HS-27A (cell line): ENCODE measurements around the gene GLI3.

Experiments used
- DNase-seq: peaks from one replicate; pipeline ENCODE4 v3.0.0-alpha.2; 2012; ENCODE audit warnings: low read depth, missing footprints

Gene GLI3

DNA sequence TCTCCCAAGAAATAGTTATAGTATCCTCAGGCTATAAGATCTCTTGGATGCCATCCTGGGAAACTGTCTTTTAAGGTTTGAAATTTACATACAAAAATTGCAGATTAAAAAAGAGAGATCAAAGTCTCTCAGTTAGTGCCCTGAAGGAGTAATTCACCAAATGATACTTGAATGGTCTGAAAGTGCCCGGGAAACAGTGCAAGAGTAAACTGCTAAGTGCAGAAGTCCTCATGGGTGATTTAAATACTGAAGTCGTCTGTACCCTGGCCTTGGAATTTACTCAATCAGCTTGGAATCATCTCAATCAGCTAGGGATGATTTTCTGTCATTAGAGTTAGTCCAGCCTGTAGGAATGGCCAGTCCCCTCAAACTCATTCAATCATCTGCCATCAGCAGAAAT, 155.3 kb downstream of the GLI3 start:
- no peak for DNase-seq

GRCh38 chr7:42080841-42081586, 156.0 kb downstream of the GLI3 start:
- no peak for DNase-seq

GRCh38 chr7:42077271-42078135, 159.5 kb downstream of the GLI3 start:
- DNase-seq = no peak

DNA sequence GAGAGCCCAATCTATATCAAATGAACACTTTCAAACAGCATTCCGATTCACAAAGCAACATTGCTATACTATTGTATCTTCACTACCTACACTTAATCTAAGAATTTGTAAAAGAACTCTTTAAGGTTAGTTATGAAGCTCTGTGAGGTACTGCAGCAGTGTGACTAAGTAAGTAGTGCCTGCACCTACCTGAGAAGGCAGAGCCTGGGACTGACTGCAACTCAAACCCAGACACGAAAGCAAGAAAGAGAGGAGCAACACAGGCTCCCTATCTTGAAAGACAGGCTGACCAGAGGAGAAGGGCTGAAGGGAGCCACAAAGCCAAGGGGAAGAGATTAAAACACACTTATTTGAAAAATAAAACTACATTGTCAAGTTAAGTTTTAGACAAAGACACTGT, 160.1 kb downstream of the GLI3 start:
- no peak for DNase-seq

DNA sequence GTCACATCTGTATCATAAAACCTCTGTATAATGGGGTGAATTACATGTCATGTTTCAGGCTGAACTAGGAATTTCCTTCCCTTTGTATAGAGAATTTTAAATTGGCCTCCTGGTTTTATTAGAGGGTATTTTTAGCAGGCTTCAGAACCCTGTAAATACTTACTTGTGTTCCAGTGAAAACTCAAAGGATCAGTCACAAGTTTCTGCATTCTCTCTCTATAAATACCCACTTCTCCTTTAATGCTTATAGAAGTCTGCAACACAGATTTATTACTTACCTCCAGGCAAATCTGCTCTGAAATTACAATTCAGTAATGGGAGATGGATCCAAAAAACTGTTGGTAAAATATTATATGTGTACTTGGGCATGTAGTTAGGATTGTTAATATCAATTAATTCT, 161.6 kb downstream of the GLI3 start:
- DNase-seq = no peak

DNA sequence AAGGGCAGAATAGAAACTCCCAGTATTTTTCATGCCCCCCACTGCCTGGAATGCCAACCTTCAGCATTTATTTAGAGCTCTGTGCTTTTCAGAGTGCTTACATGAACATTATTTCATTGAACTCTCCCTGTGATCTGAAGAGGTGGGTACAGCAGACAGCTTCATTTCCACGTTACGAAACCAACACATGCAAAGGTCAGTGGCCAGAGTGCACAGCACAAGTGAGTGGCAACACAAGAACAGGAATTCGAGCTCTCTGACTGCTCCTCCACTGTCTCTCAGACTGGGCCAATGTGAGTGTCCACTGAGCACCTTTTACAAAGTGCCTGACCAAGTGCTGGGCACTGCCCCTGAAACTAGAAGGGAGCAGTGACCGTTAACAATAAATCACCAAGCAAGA, 162.9 kb downstream of the GLI3 start:
- DNase-seq = no peak

GRCh38 chr7:42071372-42072261, 165.4 kb downstream of the GLI3 start:
- no peak for DNase-seq

GRCh38 chr7:42070068-42070467, 166.9 kb downstream of the GLI3 start:
- no peak for DNase-seq

GRCh38 chr7:42069590-42069989, 167.4 kb downstream of the GLI3 start:
- no peak for DNase-seq

- no peak for DNase-seq
These were observed 168.3 kb downstream of the GLI3 start for GRCh38 chr7:42068554-42069280.

DNA sequence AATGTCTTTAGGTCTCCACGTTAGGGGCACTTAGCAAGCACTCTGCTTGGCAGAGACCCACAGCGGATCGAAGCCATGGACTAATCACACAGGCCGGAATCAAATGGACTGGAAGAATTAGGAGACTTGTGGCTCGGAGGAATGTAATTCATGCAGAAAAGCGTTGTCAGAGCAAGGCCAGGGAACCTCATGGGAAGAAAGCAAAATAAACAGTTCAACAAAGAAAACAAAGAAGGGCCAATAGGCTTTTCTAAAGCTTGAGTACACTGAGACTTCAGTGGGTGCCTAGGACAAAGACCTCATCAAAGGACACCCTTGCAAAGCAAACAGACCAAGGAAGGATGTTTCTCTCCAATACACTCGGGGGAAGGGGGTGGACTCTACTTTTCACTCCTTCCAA, 171.1 kb downstream of the GLI3 start:
- no peak for DNase-seq

DNA sequence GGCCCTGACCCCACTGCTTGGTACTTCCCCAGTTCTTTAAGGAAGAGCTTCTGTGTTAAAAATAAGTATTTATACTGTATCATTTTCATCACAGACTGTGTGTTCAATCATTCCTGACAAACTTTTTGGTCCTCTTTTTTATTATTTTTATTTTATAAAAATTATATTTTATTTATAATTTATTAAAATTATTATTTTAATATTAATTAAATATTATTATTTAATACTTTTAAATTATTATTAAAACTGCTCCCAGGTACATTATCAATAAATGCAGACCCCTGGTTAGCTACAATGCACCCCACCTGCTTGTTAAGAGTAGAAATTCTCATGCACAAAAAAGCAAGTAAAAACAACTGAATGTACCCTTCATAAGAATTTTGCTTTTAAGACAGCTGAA, 172.0 kb downstream of the GLI3 start:
- DNase-seq = no peak

- no peak for DNase-seq
These were observed 172.5 kb downstream of the GLI3 start for GRCh38 chr7:42064534-42064933.

DNA sequence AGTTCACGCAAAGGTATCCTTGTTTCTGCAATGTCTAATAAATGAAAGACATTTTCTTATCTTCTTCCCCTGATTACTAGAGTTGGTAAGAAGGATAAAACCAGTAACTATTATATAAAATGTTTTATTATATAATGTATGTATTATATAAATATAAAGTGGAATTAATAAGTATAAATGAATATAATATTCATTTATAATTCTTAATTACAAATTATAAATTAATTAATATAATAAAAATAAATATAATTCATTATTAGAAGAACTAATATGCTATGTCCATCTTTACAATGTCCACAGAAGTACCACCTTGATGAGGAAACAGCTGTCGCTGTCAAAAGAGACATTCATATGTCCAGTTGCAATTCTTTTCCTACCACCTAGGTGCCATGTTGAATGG, 177.7 kb downstream of the GLI3 start:
- DNase-seq = no peak

GRCh38 chr7:42057331-42057730, 179.7 kb downstream of the GLI3 start:
- no peak for DNase-seq

DNA sequence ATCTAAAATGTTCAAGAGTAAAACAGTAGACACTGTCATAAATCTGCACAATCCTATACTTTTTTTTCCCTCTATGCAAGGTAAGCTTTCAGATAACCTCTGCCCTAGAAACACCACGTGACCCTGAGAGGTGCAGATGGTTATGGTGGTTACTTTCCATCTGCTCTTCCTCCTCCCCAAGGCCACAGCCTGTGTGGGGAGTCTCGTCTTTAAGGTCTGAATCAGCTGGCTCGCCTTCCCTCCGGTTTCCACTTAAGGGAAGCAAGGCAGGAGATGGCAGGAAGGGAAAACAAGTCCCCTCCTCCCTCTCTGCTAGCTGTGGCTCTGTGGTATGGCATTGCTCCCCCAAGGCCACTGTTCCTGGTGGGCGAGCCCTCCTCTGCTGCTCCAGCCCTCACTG, 181.8 kb downstream of the GLI3 start:
- DNase-seq = no peak

DNA sequence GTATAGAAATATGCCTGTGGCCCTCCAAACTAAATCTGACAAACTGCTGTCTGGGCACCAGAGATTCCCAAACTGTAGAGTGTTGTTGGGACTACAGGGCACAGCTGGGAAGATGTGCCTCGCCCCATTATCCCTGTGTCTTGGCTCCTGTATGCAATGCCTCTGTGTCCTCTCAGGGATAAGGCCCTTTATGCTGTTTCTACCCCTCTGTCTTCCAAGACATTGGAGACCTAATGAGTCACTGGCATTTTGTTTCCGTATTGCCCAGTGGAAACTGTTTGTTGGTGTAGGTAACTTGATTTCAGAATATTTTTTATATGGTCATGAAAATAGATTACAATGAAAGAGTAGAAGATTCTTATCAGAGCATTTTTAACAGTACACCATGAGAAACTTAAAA, 183.2 kb downstream of the GLI3 start:
- no peak for DNase-seq

GRCh38 chr7:42049761-42050160, 187.2 kb downstream of the GLI3 start:
- no peak for DNase-seq

- no peak for DNase-seq
These were observed 190.5 kb downstream of the GLI3 start for GRCh38 chr7:42046483-42046882.

- DNase-seq = no peak
These were observed 191.0 kb downstream of the GLI3 start for GRCh38 chr7:42045961-42046360.

DNA sequence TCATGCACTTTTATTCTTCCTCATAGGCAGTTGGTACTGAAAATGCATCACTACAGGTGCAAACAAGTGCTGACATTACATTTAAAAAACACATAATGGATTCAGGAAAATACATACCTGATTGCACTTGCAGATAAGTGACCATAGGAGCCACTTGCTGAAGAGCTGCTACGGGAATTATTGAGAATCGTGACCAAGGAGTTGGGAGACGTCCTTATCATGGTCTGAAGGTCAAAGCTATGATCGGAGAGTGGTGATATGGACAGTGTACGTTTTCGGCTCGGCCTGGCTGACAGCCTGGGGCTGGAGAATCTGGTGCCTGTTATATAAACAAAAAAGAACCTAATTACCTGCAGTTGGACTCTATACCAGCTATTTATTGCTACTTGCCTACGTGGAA, 197.1 kb downstream of the GLI3 start:
- DNase-seq = no peak

DNA sequence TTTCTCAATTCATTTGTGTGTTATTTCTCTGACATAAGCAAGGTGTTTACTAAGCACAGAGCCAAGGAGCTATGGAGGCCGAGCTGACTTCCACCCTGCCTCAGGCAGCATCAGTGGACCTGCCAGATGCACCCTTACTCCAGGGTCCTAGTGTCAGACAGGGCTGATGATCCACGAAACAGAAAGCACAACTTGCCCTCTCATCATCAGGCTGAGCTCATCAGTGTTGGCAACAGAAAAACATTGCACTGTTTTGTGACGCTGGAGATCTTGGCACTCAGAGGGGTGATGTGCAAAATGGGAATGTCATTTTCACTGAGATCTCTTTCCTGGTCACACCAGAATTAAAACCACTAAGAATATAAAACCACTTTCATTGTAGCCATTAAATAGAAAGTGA, 201.8 kb downstream of the GLI3 start:
- DNase-seq = no peak
